Astrocyte of the cerebellum (primary cell): ENCODE results near the gene ARHGAP30.

Experiments used
- DNase-seq: peaks from one replicate; pipeline ENCODE4 v3.0.0-alpha.2; 2011; ENCODE audit warnings: low read depth
- H3K4me3 ChIP-seq: 2 replicates; pipeline ENCODE4 v1.5.1; 2011; ENCODE audit warnings: mild to moderate bottlenecking, low read depth, low read length, moderate library complexity
- CTCF ChIP-seq: IDR thresholded peaks from 2 replicates; pipeline ENCODE4 v1.5.1; 2012; ENCODE audit warnings: low read length, low read depth, moderate library complexity, mild to moderate bottlenecking; ENCODE audit errors: missing control alignments
- in situ Hi-C: cut with HindIII; loops from 2 replicates; pipeline ENCODE4 v1.10.0; 2017; ENCODE audit warnings: low sequenced_read_pairs

ARHGAP30 gene

GRCh38 chr1:161079436-161080110 is 9.9 kb upstream of the ARHGAP30 start:
- no peak overlapping the region for H3K4me3 ChIP-seq
- TF ChIP-seq CTCF: no peak
- in situ Hi-C loops: no loop called here
- no peak for DNase-seq

- TF ChIP-seq CTCF: no peak
- in situ Hi-C loops: no loop called here
- no peak overlapping the region for H3K4me3 ChIP-seq
- DNase-seq: no peak
Measured at GRCh38 chr1:161077426-161077825, 7.7 kb upstream of the ARHGAP30 start.

GRCh38 chr1:161076410-161076809 is 6.7 kb upstream of the ARHGAP30 start:
- H3K4me3 ChIP-seq: no peak overlapping the region
- DNase-seq: no peak
- in situ Hi-C loops: no loop called here
- TF ChIP-seq CTCF: no peak

GRCh38 chr1:161074676-161075368 is 5.1 kb upstream of the ARHGAP30 start:
- DNase-seq: no peak
- H3K4me3 ChIP-seq: no peak overlapping the region
- in situ Hi-C loops: no loop called here
- TF ChIP-seq CTCF: no peak

GRCh38 chr1:161073474-161074121 is 3.9 kb upstream of the ARHGAP30 start:
- no peak for DNase-seq
- in situ Hi-C loops: no loop called here
- TF ChIP-seq CTCF: no peak
- no peak overlapping the region for H3K4me3 ChIP-seq

- in situ Hi-C loops: no loop called here
- no peak overlapping the region for H3K4me3 ChIP-seq
- no peak for TF ChIP-seq CTCF
- DNase-seq: no peak
Measured at GRCh38 chr1:161072751-161073449, 3.2 kb upstream of the ARHGAP30 start.
